ENCODE measurements around the gene LRRK1.

DNA sequence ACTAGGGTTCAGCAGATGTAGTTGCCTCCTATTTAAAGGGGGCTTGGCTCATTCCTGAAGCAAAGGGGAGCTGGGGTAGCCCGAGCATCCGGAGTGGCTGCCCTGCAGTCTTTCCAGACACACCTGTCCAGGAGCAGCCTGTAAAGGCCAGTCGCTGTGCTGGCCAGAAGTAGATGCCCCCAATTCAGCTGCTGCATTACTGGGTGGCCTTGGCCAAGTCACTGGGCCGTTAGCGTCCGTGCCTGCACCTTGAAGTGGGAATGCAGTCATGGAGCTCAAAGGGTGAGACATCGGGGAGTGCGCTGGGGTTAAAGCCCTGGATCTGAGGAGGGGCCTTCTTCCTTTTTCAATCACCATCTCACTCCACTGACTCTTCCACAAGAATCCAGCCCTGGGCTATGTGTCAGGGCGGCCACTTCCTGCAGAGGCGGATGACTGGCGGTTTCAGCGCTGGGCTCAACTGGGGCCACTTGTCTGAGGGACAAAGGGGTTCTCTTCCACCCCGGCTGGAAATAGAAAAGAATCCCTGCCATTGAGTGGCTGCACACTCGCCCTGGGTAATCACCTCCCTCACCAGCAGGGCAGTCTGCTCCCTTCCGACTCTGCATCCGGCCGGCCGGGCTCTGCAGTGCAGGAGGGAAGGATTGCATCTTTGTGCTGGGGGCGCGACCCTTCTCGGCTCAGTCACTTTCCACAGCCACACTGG is 27.7 kb upstream of the LRRK1 start:
- TF ChIP-seq EZH2phosphoT487 (IDR thresholded peaks at IDR 0.05; ENCODE audit: insufficient read depth, low read depth) (no peak), EZH2 (IDR thresholded peaks at IDR 0.05; ENCODE audit: insufficient read depth, poor library complexity, severe bottlenecking) (no peak)
